HEK293 (cell line): Measurements from ENCODE around the gene EDEM2.

Experiments used
- CTCF ChIA-PET: fragments of 350-600 bp; formaldehyde crosslinking; extraction: SDS; loops from one replicate; lab custom pipeline; 2021; ENCODE audit warnings: antibody characterized with exemption; lab: Yijun Ruan, JAX
- POLR2A ChIA-PET: fragments of 300-600 bp; formaldehyde crosslinking; extraction: SDS; loops from one replicate; lab custom pipeline; 2020; ENCODE audit warnings: antibody characterized with exemption, inconsistent platforms; lab: Yijun Ruan, JAX
- H3K27ac ChIP-seq: fragments of 200-500 bp; sonication (Bioruptor generic); 2 replicates; pipeline ENCODE4 v1.5.1; 2014; ENCODE audit warnings: low read depth, low read length, control low read depth, inconsistent platforms; ENCODE audit errors: extremely low read depth
- H3K36me3 ChIP-seq, 2 experiments: fragments of 200-500 bp in 1 of 2; sonication (Bioruptor generic) in 1 of 2; 1 replicate in 1 of 2; 2 replicates in 1 of 2; pipeline ENCODE4 v1.5.1; 2014 to 2017; ENCODE audit warnings: inconsistent platforms in 2 of 2, low read length in 2 of 2; ENCODE audit not compliant: control insufficient read depth in 2 of 2, insufficient read depth in 1 of 2
- H3K4me1 ChIP-seq: fragments of 200-500 bp; sonication (Bioruptor generic); 2 replicates; pipeline ENCODE4 v1.5.1; 2014; ENCODE audit warnings: mild to moderate bottlenecking, low read length, inconsistent platforms; ENCODE audit not compliant: control insufficient read depth, insufficient read depth
- H3K4me3 ChIP-seq: 2 replicates; pipeline ENCODE4 v1.5.1; 2011; ENCODE audit warnings: low read depth, mild to moderate bottlenecking, control low read depth, low read length, moderate library complexity
- H3K9me3 ChIP-seq: fragments of 200-500 bp; sonication (Bioruptor generic); 2 replicates; pipeline ENCODE4 v1.5.1; 2014; ENCODE audit warnings: low read depth, low read length, inconsistent platforms; ENCODE audit not compliant: control insufficient read depth, insufficient read depth
- GLI2 ChIP-seq: fragments of 450-650 bp; formaldehyde crosslinking; IDR thresholded peaks from 2 replicates; pipeline ENCODE4; 2017; ENCODE audit warnings: missing biosample characterization, missing genetic modification characterization, low read depth, borderline replicate concordance
- HOXA7 ChIP-seq: sonication (generic); formaldehyde crosslinking; IDR thresholded peaks from 2 replicates; pipeline ENCODE4 v1.8.1; 2022; ENCODE audit warnings: missing genetic modification reagents, borderline replicate concordance
- MEIS1 ChIP-seq: sonication (generic); formaldehyde crosslinking; IDR thresholded peaks from 2 replicates; pipeline ENCODE4 v1.8.1; 2022; ENCODE audit warnings: missing genetic modification reagents, mild to moderate bottlenecking, borderline replicate concordance
- ZFP41 ChIP-seq: fragments of 450-650 bp; formaldehyde crosslinking; IDR thresholded peaks from 2 replicates; pipeline ENCODE4 v1.5.1; 2016; ENCODE audit warnings: missing biosample characterization, missing genetic modification characterization, borderline replicate concordance
- ZNF132 ChIP-seq: fragments of 450-650 bp; formaldehyde crosslinking; IDR thresholded peaks from 2 replicates; pipeline ENCODE4 v1.5.1; 2017; ENCODE audit warnings: missing biosample characterization, missing genetic modification characterization, borderline replicate concordance
- ZNF248 ChIP-seq: fragments of 450-650 bp; formaldehyde crosslinking; IDR thresholded peaks from 2 replicates; pipeline ENCODE4 v1.5.1; 2017; ENCODE audit warnings: missing biosample characterization, missing genetic modification characterization
- ZNF335 ChIP-seq: fragments of 450-650 bp; formaldehyde crosslinking; conservative IDR thresholded peaks from 2 replicates; pipeline ENCODE4 v1.5.1; 2016; ENCODE audit warnings: missing biosample characterization, missing genetic modification characterization
- ZNF473 ChIP-seq: fragments of 450-650 bp; formaldehyde crosslinking; IDR thresholded peaks from 2 replicates; pipeline ENCODE4 v1.5.1; 2017; ENCODE audit warnings: missing biosample characterization, missing genetic modification characterization
- ZNF501 ChIP-seq: fragments of 450-650 bp; formaldehyde crosslinking; IDR thresholded peaks from 2 replicates; pipeline ENCODE4 v1.5.1; 2016; ENCODE audit warnings: missing biosample characterization, missing genetic modification characterization
- TF ChIP-seq, protein P1 (sequence below): fragments of 450-650 bp; formaldehyde crosslinking; IDR thresholded peaks from 2 replicates; pipeline ENCODE4 v1.5.1; 2016; ENCODE audit warnings: missing biosample characterization, missing genetic modification characterization
- TF ChIP-seq, protein P2 (sequence below): fragments of 450-650 bp; formaldehyde crosslinking; IDR thresholded peaks from 2 replicates; pipeline ENCODE4 v1.5.1; 2016; ENCODE audit warnings: missing biosample characterization, missing genetic modification characterization
- TF ChIP-seq, protein P3 (sequence below): fragments of 450-650 bp; formaldehyde crosslinking; IDR thresholded peaks from 2 replicates; pipeline ENCODE4 v1.5.1; 2016; ENCODE audit warnings: missing biosample characterization, missing genetic modification characterization
- TF ChIP-seq, protein P4 (sequence below): fragments of 450-650 bp; formaldehyde crosslinking; optimal IDR thresholded peaks from 2 replicates; pipeline ENCODE3; 2016; ENCODE audit warnings: missing biosample characterization, mild to moderate bottlenecking, missing genetic modification characterization
- TF ChIP-seq, protein P5 (sequence below): fragments of 450-650 bp; formaldehyde crosslinking; IDR thresholded peaks from 2 replicates; pipeline ENCODE4 v1.5.1; 2016; ENCODE audit warnings: missing biosample characterization, missing genetic modification characterization

EDEM2 gene

DNA sequence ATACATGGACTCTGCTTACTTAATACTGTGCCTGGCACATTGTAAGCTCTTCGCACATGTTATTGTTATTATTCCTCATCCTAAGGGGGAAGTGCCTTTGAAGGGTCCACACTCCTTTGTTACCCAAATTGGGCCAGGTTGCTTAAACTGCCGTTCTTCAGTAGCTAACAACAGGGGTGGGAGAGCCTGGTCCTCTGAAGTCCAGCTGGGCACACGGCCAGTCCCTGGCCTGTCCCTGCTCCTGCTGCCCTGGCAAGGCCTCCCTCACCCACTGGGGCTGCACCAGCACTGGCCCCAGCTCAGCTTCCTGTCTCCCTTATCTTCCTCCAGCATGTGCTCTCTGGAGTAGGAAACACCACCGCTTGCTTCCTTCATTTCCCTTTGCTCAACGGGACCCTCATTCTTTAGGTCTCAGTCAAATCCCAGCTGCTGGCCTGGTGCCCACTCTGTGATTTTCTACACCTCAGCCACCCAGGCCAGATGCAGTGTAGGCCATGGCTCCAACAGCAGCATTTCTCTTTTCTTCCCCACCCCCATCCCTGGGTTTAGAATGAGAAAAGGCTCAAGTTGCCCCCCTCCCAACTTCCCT, 19.2 kb upstream of the EDEM2 start:
- H3K9me3 ChIP-seq = no peaks in the 10 kb centered on the region
- TF ChIP-seq ZNF335 = no peak
- TF ChIP-seq ZNF132 (tag by site-specific recombination) = no peak
- TF ChIP-seq, protein P1, sequence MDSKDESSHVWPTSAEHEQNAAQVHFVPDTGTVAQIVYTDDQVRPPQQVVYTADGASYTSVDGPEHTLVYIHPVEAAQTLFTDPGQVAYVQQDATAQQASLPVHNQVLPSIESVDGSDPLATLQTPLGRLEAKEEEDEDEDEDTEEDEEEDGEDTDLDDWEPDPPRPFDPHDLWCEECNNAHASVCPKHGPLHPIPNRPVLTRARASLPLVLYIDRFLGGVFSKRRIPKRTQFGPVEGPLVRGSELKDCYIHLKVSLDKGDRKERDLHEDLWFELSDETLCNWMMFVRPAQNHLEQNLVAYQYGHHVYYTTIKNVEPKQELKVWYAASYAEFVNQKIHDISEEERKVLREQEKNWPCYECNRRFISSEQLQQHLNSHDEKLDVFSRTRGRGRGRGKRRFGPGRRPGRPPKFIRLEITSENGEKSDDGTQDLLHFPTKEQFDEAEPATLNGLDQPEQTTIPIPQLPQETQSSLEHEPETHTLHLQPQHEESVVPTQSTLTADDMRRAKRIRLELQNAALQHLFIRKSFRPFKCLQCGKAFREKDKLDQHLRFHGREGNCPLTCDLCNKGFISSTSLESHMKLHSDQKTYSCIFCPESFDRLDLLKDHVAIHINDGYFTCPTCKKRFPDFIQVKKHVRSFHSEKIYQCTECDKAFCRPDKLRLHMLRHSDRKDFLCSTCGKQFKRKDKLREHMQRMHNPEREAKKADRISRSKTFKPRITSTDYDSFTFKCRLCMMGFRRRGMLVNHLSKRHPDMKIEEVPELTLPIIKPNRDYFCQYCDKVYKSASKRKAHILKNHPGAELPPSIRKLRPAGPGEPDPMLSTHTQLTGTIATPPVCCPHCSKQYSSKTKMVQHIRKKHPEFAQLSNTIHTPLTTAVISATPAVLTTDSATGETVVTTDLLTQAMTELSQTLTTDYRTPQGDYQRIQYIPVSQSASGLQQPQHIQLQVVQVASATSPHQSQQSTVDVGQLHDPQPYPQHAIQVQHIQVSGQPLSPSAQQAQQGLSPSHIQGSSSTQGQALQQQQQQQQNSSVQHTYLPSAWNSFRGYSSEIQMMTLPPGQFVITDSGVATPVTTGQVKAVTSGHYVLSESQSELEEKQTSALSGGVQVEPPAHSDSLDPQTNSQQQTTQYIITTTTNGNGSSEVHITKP = no peak
- TF ChIP-seq, protein P2, sequence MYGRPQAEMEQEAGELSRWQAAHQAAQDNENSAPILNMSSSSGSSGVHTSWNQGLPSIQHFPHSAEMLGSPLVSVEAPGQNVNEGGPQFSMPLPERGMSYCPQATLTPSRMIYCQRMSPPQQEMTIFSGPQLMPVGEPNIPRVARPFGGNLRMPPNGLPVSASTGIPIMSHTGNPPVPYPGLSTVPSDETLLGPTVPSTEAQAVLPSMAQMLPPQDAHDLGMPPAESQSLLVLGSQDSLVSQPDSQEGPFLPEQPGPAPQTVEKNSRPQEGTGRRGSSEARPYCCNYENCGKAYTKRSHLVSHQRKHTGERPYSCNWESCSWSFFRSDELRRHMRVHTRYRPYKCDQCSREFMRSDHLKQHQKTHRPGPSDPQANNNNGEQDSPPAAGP (tag by site-specific recombination) = no peak
- TF ChIP-seq ZNF473 = no peak
- TF ChIP-seq, protein P3, sequence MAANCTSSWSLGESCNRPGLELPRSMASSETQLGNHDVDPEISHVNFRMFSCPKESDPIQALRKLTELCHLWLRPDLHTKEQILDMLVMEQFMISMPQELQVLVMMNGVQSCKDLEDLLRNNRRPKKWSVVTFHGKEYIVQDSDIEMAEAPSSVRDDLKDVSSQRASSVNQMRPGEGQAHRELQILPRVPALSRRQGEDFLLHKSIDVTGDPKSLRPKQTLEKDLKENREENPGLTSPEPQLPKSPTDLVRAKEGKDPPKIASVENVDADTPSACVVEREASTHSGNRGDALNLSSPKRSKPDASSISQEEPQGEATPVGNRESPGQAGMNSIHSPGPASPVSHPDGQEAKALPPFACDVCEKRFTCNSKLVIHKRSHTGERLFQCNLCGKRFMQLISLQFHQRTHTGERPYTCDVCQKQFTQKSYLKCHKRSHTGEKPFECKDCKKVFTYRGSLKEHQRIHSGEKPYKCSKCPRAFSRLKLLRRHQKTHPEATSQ (tag by site-specific recombination) = no peak
- no peak for TF ChIP-seq MEIS1 (CRISPR knock-in tag)
- no peak for TF ChIP-seq ZNF248 (tag by site-specific recombination)
- no peak for TF ChIP-seq ZFP41 (tag by site-specific recombination)
- TF ChIP-seq ZNF501 (tag by site-specific recombination) = no peak
- no peak for TF ChIP-seq GLI2 (tag by site-specific recombination)
- TF ChIP-seq, protein P4, sequence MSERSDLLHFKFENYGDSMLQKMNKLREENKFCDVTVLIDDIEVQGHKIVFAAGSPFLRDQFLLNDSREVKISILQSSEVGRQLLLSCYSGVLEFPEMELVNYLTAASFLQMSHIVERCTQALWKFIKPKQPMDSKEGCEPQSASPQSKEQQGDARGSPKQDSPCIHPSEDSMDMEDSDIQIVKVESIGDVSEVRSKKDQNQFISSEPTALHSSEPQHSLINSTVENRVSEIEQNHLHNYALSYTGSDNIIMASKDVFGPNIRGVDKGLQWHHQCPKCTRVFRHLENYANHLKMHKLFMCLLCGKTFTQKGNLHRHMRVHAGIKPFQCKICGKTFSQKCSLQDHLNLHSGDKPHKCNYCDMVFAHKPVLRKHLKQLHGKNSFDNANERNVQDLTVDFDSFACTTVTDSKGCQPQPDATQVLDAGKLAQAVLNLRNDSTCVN (tag by site-specific recombination) = no peak
- no peak for TF ChIP-seq HOXA7
- TF ChIP-seq, protein P5, sequence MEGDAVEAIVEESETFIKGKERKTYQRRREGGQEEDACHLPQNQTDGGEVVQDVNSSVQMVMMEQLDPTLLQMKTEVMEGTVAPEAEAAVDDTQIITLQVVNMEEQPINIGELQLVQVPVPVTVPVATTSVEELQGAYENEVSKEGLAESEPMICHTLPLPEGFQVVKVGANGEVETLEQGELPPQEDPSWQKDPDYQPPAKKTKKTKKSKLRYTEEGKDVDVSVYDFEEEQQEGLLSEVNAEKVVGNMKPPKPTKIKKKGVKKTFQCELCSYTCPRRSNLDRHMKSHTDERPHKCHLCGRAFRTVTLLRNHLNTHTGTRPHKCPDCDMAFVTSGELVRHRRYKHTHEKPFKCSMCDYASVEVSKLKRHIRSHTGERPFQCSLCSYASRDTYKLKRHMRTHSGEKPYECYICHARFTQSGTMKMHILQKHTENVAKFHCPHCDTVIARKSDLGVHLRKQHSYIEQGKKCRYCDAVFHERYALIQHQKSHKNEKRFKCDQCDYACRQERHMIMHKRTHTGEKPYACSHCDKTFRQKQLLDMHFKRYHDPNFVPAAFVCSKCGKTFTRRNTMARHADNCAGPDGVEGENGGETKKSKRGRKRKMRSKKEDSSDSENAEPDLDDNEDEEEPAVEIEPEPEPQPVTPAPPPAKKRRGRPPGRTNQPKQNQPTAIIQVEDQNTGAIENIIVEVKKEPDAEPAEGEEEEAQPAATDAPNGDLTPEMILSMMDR (tag by site-specific recombination) = no peak
- H3K4me3 ChIP-seq = no peak overlapping the region
- POLR2A ChIA-PET = no interaction called here
- H3K27ac ChIP-seq = no peak overlapping the region
- H3K4me1 ChIP-seq = 0 out of 2 replicates have a peak, but pooled peaks cover under 1% of the 10 kb centered on the region
- CTCF ChIA-PET = interaction anchor here (0.7 to 1.2 kb wide), 3 partner anchors 28 to 342 kb away, joined by 3 read pairs; no protein-coding TSS in a partner anchor
- H3K36me3 ChIP-seq = no peaks in the 10 kb centered on the region
